Body of pancreas (tissue), 4 donors: Measurements from ENCODE around the gene KIRREL3.

Source experiments
- CTCF ChIP-seq, 7 experiments: fragments of 450-650 bp in 4 of 7; fragments of 200-600 bp in 3 of 7; sonication (generic) in 3 of 7; IDR thresholded peaks; one replicate each; pipeline ENCODE4 v1.5.1; 2016 to 2019; ENCODE audit warnings: antibody characterized with exemption in 7 of 7
- POLR2A ChIP-seq, 3 donors: fragments of 450-650 bp; IDR thresholded peaks; one replicate each; pipeline ENCODE4 v1.6.1; 2016; ENCODE audit warnings: antibody characterized with exemption in 3 of 3, mild to moderate bottlenecking in 2 of 3

DNA sequence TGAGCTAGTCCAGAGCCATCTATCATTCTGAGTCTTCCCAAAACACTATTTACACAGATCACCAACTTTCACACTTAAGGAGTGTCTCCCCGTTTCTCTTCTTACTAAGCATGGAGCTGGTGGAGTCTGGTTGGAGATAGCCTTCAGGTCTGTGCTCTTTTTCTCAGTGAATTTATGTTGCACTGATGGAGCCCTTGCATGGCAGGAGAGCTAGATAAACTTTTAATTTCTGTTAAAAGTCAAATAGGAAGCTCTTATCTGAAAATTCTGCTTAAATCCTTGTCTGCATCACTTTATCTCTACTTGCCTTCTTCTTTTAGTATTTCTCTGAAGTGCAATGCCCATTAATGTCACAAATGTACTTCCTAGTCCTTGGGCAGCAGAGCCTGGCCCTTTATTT lies 581.7 kb downstream of the KIRREL3 start:
- TF ChIP-seq CTCF (IDR thresholded peaks at IDR 0.05) (no peak), POLR2A (IDR thresholded peaks at IDR 0.05) (no peak)
